ENCODE results near the gene YTHDC2.
"Not testable (repeated sequence)": the region's sequence is repeated elsewhere in the genome, so short reads cannot be mapped to it uniquely, and the experiment has no call there.

YTHDC2 gene

DNA sequence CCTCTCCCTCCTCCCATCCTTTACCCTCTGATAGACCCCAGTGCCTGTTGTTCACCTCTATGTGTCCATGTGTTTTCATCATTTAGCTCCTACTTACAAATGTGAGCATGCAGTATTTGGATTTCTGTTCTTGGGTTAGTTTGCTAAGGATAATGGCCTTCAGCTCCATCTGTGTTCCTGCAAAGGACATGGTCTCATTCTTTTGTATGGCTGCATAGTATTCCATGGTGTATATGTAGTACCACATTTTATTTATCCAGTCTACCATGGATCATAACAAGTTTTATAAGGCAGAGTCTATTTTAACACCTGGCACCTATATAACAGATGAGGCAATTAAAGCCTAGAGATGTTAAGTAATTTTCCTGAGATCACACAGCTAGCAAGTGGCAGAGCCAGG is 7.4 kb downstream of the YTHDC2 start:
- no peak for DNase-seq

GRCh38 chr5:113523168-113523567 is 9.7 kb downstream of the YTHDC2 start:
- DNase-seq = no peak

GRCh38 chr5:113524927-113525326 is 11.4 kb downstream of the YTHDC2 start:
- DNase-seq = no peak

GRCh38 chr5:113526421-113526820 is 12.9 kb downstream of the YTHDC2 start:
- no peak for DNase-seq

DNA sequence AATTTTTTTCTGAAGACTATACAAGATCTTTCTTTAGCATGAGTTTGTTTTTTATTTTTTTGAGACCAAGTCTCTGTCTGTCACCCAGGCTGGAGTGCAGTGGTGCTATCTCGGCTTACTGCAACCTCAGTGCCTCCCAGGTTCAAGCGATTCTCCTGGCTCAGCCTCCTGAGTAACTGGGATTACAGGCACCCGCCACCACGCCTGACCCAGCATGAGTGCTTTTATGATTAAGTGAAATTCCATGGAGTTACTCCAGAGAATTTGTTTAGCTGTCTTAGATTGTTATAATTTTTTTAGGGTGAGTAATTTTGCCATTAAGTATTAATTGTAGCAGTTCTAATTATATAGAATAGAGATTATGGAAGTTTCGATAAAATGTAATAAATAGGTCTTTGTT is 14.3 kb downstream of the YTHDC2 start:
- no peak for DNase-seq

GRCh38 chr5:113531481-113532159 is 18.1 kb downstream of the YTHDC2 start:
- DNase-seq = no peak

GRCh38 chr5:113538313-113538712 is 24.8 kb downstream of the YTHDC2 start:
- no peak for DNase-seq

DNA sequence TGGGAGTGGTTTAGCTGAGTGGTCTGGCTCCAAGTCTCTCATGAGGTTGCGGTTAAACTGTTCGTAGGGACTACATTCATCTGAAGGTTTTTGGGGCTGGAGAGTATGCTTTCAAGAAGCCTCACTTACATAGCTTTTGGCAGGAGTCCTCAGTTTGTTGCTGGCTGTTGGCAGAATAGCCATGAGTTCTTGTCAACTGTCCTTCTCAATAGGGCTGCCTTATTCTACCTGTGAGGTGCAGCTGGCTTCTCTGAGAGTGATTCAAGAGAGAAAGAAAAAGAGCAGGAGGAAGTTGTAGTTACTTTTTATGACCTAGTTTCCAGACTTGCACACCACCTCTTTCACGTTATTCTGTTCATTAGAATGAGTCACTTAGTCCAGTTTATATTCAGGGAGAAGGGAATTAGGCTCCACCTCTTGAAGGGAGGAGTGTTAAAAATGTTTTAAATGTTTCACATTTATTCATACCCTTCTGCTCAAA is 33.2 kb downstream of the YTHDC2 start:
- DNase-seq = no peak

GRCh38 chr5:113548396-113548795 is 34.9 kb downstream of the YTHDC2 start:
- no peak for DNase-seq

DNA sequence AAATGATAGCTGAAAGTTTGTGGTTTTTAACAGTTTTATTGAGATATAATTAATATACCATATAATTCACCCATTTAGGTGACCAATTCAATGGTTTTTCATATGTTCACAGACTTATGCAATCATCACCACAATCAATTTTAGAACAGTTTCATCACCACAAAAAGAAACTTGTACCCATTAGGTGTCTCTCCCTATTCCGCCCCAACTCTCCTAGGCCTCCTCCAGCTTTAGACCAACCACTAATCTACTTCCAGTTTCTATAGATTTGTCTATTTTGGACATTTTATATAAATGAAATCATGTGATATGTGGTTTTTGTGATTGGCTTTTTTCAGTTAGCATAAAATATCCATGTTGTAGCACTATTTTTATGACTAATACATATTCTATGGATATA is 38.6 kb downstream of the YTHDC2 start:
- no peak for DNase-seq

GRCh38 chr5:113552620-113553019 is 39.1 kb downstream of the YTHDC2 start:
- no peak for DNase-seq

DNA sequence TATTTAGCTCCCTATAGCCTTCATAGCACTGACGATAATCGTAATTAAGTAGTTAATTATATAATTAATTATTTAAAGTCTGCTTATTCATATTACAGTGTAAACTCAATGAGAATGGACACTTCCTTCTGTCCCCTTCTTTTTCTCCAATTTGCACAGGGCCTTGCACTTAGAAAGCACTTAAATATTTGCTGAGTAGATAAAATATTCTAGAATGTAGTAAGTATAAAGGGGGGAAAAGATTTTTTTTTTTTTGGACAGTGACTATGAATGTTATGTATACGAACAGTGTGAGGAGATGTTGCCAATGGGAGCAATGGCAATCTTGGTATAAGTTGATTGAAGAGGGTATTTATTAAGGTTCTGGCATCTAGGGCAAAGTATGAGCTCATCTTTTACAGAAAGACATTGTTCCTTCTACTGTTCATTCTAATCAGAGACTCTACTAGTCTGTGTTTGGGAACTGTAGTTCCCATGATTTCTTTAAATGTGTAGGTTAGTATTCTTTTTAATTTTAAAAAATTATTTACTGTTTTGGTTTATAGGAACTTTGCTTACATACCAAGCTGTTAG is 49.4 kb downstream of the YTHDC2 start:
- DNase-seq = no peak

GRCh38 chr5:113569396-113569795 is 55.9 kb downstream of the YTHDC2 start:
- DNase-seq = no peak

GRCh38 chr5:113572716-113573115 is 59.2 kb downstream of the YTHDC2 start:
- no peak for DNase-seq

GRCh38 chr5:113574417-113574816 is 60.9 kb downstream of the YTHDC2 start:
- DNase-seq = no peak

DNA sequence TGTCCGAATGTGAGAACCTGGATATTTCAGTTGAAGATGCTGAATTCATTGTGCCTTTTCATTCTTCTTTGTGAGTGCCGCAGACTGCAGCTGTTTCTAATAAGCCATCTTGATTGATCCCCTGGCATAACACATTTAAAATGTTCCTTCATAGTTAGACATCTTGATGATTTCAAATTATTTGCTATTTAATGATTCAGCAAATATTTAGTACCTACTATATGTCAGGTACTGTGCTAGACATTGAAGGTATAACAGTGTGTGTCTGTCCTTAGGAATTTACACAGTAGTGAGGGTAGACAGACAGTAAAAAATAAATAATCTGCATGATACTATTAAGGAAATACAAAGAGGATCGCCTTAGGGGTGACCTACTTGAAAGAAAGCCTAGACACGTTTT is 61.6 kb downstream of the YTHDC2 start:
- DNase-seq = no peak

DNA sequence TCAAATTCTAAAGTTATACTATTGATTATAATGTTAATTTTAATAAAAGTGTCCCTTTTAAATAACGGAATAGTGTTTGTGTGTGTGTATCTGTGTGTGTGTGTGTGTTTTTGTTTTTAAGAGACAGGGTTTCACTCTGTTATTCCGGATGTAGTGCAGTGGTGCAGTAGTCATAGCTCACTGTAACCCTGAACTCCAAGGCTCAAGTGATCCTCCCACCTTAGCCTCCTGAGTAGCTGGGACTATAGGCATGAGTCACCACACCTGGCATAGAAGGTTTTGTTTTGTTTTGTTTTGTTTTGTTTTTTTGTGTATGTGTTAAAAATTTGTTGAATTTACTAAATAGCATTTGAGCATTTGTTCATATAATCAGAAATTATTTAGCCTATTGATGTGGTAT is 64.6 kb downstream of the YTHDC2 start:
- no peak for DNase-seq

- no peak for DNase-seq
These were observed 67.9 kb downstream of the YTHDC2 start for GRCh38 chr5:113581388-113581787.

GRCh38 chr5:113598150-113598549 is 84.7 kb downstream of the YTHDC2 start:
- DNase-seq = no peak

DNA sequence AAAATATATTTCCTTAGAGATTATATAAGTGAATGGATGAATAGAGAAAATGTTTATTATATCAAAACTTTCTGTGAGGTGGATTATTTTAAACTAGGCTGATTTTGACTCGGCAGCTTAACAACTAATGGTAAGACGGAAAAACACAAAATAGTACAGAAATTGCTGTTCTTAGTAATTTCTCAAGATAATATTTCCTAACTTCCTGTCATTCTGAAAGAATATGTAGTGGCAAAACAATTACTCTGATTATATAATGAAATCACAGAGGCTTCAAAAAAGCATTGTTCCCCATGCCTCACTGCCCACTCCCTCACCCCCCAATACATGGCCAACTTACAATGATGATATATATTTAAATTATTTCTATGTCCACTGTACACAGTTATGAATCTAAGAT is 85.4 kb downstream of the YTHDC2 start:
- no peak for DNase-seq

DNA sequence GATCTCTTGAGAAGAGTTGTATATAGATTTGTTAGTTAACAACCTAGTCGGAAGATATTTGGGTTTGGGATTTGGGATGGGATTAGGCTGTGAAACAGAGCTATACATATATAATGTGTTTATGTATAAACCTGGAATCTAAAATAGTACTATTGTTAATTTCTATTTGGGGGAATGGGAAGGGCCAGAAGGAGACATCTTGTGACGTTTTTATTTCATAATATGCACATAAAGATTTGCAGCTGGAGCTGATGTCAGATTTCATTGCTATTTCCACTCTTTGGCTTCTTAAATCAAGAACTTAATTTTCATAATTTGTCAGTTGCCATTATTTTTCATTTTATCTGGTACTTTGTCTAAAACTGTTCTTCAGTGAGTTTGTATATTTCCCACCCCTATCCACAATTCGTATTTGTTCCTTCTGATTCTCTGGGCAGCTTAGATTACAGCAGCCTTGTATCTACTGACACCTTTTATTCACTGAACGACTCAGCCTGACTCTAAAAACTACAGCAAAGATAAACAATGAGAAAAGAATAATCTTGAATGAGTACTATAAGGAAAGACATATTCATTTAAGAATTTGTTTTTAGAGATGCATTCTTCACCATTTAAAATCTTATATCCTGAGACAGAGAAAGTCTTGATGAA is 86.9 kb downstream of the YTHDC2 start:
- no peak for DNase-seq

DNA sequence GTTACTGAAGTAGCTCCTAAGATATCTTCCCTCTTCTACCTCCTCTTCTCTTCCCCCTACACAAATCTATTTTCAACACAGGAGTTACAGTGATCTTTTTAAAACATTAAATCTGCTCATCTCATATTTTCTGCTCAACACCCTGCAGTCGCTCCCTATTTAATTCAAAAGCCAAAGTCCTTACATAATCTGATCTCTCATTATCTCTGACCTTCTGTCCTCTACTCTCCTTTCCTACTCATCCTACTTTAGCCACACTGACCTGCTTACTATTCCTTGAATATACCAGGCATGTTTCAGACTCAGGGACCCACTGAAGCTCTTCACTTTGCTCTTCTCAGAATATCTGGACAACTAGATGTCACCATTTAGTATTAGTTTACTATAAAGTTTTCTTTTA is 87.9 kb downstream of the YTHDC2 start:
- no peak for DNase-seq

DNA sequence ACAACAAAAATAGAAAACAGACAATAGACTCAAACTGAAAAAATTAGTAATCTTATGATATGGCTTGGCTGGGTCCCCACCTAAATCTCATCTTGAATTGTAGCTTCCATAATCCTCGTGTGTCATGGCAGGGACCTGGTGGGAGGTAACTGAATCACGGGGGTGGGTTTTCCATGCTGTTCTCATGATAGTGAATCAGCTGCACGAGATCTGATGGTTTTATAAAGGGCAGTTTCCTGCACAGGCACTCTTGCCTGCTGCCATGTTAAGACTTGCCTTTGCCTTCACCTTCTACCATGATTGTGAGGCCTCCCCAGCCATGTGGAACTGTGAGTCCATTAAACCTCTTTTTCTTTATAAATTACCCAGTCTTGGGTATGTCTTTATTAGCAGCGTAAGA is 89.8 kb downstream of the YTHDC2 start:
- DNase-seq = not testable (repeated sequence)

Measured in DMS79 treated with DMSO at 0.1 percent for 48 hours (cell line).